ENCODE measurements around the gene NKAP. TPM values are rescaled to one million over a fixed set of nuclear protein-coding genes. Genes with fewer than 3 reads are reported as not detected.

Gene NKAP
- total and polyA plus RNA-seq, 2 of the 13 experiments (the other 11 are each of a cell fraction or from before 2014, with no cell fraction given): 3.6 to 6.1 TPM

DNA sequence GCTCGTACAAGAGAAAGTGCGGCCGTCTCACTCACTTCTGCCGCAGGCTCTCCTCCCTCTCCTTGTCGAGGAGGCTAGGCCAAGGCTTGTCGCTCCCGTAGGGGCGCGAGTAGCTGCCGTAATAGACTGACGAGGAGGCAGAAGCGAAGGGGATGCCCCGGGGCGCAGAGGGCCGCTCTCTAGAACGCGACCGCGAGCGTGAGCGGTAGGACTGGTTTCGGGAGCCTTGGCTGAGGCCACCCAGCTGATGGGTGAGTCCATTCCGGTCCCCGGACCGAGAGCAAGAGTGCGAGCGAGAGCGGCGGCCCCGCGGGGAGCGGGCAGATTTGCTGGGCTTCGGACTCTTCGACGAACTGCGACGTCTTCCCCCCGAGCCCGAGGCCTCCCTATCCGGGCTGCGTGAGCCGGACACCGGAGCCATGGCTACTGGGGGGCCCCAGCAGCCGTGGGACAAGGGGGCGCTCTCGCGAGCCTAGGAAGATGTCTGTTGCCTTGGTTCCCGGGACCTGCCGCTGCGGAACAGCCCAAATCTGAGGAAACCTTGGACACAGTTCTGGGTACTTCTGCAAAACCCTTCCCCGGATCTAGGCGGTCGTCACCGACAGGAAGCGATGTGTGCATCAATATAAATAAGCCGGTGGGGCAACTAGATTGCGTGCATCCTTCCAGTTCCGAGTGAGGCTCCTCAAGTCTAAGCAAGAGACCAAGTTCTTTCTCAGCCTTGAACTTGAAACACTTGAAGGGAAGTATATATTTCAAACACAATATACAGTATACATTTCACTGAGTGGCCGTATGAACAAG lies at the start of gene NKAP (continued):
- TF ChIP-seq MAZ (IDR thresholded peaks at IDR 0.05; ENCODE audit: borderline replicate concordance, low read depth, low read length): 0 out of 2 replicates have a peak, but pooled peaks have one; percentile 33
- TF ChIP-seq MAZ (CRISPR knock-in tag; IDR thresholded peaks at IDR 0.05; ENCODE audit: low read depth): no peak
- TF ChIP-seq PPARG (CRISPR knock-in tag; conservative IDR thresholded peaks at IDR 0.05): peak; percentile 68
- 0 out of 2 replicates have a peak, but pooled peaks have one; percentile 30 for TF ChIP-seq ZC3H13 (CRISPR knock-in tag; IDR thresholded peaks at IDR 0.05)
- TF ChIP-seq ZNF124 (CRISPR knock-in tag; IDR thresholded peaks at IDR 0.05): no peak
- 0 out of 2 replicates have a peak, but pooled peaks have one; percentile 21 for TF ChIP-seq ELF3 (CRISPR knock-in tag; IDR thresholded peaks at IDR 0.05)
- TF ChIP-seq SOX13 (IDR thresholded peaks at IDR 0.05): no peak
- TF ChIP-seq SOX13 (CRISPR knock-in tag; conservative IDR thresholded peaks at IDR 0.05 in 1 of 2, IDR thresholded peaks at IDR 0.05 in 1 of 2): peak in 1 of 2 experiments; percentile 8; a peak in 1 of 4 replicates
- peak; percentile 74 for TF ChIP-seq POLR2G (IDR thresholded peaks at IDR 0.05; ENCODE audit: low read depth, low read length)
- TF ChIP-seq ZNF256 (CRISPR knock-in tag; conservative IDR thresholded peaks at IDR 0.05): no peak
- TF ChIP-seq, protein P1, sequence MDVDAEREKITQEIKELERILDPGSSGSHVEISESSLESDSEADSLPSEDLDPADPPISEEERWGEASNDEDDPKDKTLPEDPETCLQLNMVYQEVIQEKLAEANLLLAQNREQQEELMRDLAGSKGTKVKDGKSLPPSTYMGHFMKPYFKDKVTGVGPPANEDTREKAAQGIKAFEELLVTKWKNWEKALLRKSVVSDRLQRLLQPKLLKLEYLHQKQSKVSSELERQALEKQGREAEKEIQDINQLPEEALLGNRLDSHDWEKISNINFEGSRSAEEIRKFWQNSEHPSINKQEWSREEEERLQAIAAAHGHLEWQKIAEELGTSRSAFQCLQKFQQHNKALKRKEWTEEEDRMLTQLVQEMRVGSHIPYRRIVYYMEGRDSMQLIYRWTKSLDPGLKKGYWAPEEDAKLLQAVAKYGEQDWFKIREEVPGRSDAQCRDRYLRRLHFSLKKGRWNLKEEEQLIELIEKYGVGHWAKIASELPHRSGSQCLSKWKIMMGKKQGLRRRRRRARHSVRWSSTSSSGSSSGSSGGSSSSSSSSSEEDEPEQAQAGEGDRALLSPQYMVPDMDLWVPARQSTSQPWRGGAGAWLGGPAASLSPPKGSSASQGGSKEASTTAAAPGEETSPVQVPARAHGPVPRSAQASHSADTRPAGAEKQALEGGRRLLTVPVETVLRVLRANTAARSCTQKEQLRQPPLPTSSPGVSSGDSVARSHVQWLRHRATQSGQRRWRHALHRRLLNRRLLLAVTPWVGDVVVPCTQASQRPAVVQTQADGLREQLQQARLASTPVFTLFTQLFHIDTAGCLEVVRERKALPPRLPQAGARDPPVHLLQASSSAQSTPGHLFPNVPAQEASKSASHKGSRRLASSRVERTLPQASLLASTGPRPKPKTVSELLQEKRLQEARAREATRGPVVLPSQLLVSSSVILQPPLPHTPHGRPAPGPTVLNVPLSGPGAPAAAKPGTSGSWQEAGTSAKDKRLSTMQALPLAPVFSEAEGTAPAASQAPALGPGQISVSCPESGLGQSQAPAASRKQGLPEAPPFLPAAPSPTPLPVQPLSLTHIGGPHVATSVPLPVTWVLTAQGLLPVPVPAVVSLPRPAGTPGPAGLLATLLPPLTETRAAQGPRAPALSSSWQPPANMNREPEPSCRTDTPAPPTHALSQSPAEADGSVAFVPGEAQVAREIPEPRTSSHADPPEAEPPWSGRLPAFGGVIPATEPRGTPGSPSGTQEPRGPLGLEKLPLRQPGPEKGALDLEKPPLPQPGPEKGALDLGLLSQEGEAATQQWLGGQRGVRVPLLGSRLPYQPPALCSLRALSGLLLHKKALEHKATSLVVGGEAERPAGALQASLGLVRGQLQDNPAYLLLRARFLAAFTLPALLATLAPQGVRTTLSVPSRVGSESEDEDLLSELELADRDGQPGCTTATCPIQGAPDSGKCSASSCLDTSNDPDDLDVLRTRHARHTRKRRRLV (CRISPR knock-in tag; IDR thresholded peaks at IDR 0.05): 0 out of 2 replicates have a peak, but pooled peaks have one; percentile 29
- TF ChIP-seq SMAD1 (CRISPR knock-in tag; IDR thresholded peaks at IDR 0.05; ENCODE audit: borderline replicate concordance, low read depth): no peak
- no peak for TF ChIP-seq ZFYVE20 (CRISPR knock-in tag; IDR thresholded peaks at IDR 0.05; ENCODE audit: borderline replicate concordance, low read depth)
- TF ChIP-seq, protein P2, sequence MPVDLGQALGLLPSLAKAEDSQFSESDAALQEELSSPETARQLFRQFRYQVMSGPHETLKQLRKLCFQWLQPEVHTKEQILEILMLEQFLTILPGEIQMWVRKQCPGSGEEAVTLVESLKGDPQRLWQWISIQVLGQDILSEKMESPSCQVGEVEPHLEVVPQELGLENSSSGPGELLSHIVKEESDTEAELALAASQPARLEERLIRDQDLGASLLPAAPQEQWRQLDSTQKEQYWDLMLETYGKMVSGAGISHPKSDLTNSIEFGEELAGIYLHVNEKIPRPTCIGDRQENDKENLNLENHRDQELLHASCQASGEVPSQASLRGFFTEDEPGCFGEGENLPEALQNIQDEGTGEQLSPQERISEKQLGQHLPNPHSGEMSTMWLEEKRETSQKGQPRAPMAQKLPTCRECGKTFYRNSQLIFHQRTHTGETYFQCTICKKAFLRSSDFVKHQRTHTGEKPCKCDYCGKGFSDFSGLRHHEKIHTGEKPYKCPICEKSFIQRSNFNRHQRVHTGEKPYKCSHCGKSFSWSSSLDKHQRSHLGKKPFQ (CRISPR knock-in tag; IDR thresholded peaks at IDR 0.05; ENCODE audit: insufficient replicate concordance): peak; percentile 70
- peak; percentile 52 for TF ChIP-seq ZNF331 (CRISPR knock-in tag; IDR thresholded peaks at IDR 0.05)
- 0 out of 2 replicates have a peak, but pooled peaks have one; percentile 48 for TF ChIP-seq NFKBIZ (CRISPR knock-in tag; IDR thresholded peaks at IDR 0.05)
- TF ChIP-seq, protein P3, sequence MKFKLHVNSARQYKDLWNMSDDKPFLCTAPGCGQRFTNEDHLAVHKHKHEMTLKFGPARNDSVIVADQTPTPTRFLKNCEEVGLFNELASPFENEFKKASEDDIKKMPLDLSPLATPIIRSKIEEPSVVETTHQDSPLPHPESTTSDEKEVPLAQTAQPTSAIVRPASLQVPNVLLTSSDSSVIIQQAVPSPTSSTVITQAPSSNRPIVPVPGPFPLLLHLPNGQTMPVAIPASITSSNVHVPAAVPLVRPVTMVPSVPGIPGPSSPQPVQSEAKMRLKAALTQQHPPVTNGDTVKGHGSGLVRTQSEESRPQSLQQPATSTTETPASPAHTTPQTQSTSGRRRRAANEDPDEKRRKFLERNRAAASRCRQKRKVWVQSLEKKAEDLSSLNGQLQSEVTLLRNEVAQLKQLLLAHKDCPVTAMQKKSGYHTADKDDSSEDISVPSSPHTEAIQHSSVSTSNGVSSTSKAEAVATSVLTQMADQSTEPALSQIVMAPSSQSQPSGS (CRISPR knock-in tag; IDR thresholded peaks at IDR 0.05): 0 out of 2 replicates have a peak, but pooled peaks have one; percentile 51
- no peak for TF ChIP-seq NFATC3 (CRISPR knock-in tag; IDR thresholded peaks at IDR 0.05)
- TF ChIP-seq, protein P4, sequence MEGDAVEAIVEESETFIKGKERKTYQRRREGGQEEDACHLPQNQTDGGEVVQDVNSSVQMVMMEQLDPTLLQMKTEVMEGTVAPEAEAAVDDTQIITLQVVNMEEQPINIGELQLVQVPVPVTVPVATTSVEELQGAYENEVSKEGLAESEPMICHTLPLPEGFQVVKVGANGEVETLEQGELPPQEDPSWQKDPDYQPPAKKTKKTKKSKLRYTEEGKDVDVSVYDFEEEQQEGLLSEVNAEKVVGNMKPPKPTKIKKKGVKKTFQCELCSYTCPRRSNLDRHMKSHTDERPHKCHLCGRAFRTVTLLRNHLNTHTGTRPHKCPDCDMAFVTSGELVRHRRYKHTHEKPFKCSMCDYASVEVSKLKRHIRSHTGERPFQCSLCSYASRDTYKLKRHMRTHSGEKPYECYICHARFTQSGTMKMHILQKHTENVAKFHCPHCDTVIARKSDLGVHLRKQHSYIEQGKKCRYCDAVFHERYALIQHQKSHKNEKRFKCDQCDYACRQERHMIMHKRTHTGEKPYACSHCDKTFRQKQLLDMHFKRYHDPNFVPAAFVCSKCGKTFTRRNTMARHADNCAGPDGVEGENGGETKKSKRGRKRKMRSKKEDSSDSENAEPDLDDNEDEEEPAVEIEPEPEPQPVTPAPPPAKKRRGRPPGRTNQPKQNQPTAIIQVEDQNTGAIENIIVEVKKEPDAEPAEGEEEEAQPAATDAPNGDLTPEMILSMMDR (CRISPR knock-in tag; IDR thresholded peaks at IDR 0.05): peak; percentile 65

Data from HepG2 (cell line).